ENCODE measurements around the gene PHLDA2. TPM values are rescaled to one million over a fixed set of nuclear protein-coding genes. Genes with fewer than 3 reads are reported as not detected.

PHLDA2 gene
- total RNA-seq, 2 experiments from 2014 or later = 0.16 to 0.34 TPM

GRCh38 chr11:2893935-2894334 is 35.3 kb downstream of the PHLDA2 start:
- H3K4me2 ChIP-seq (ENCODE audit: low read length) = no peak overlapping the region
- no peaks in the 10 kb centered on the region for H4K20me1 ChIP-seq (ENCODE audit: insufficient read depth, low read length)
- ChIA-PET CTCF (ENCODE audit: unreplicated experiment) (interaction anchor here (0.6 to 1.6 kb wide), 2 partner anchors 19 to 361 kb away, joined by 3 read pairs; no protein-coding TSS in a partner anchor), POLR2A (no interaction called here)
- TF ChIP-seq, protein P1, sequence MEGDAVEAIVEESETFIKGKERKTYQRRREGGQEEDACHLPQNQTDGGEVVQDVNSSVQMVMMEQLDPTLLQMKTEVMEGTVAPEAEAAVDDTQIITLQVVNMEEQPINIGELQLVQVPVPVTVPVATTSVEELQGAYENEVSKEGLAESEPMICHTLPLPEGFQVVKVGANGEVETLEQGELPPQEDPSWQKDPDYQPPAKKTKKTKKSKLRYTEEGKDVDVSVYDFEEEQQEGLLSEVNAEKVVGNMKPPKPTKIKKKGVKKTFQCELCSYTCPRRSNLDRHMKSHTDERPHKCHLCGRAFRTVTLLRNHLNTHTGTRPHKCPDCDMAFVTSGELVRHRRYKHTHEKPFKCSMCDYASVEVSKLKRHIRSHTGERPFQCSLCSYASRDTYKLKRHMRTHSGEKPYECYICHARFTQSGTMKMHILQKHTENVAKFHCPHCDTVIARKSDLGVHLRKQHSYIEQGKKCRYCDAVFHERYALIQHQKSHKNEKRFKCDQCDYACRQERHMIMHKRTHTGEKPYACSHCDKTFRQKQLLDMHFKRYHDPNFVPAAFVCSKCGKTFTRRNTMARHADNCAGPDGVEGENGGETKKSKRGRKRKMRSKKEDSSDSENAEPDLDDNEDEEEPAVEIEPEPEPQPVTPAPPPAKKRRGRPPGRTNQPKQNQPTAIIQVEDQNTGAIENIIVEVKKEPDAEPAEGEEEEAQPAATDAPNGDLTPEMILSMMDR (conservative IDR thresholded peaks at IDR 0.05; ENCODE audit: low read length) = no peak
- TF ChIP-seq EZH2phosphoT487 (IDR thresholded peaks at IDR 0.05; ENCODE audit: borderline replicate concordance, low read depth, low read length) = no peak
- no peak overlapping the region for H3K27ac ChIP-seq (ENCODE audit: low read depth, low read length, poor library complexity, severe bottlenecking)
- H3K79me2 ChIP-seq (ENCODE audit: insufficient read depth, low read depth, low read length) = no peaks in the 10 kb centered on the region
- no peak overlapping the region for H2AFZ ChIP-seq (ENCODE audit: low read length)
- no peak for DNase-seq (ENCODE audit: low spot score)
- BruUV-seq (replicated peaks) = no TSS peak
- no peak overlapping the region for H3K4me3 ChIP-seq (ENCODE audit: low read depth, low read length, poor library complexity, severe bottlenecking)
- peaks cover 22% of the 10 kb centered on the region for H3K4me1 ChIP-seq (ENCODE audit: insufficient read depth, low read length, poor library complexity, severe bottlenecking)
- no peaks in the 10 kb centered on the region for H3K9me3 ChIP-seq (ENCODE audit: low read length)
- H3K36me3 ChIP-seq (ENCODE audit: insufficient read depth, low read length) = no peaks in the 10 kb centered on the region
- no peaks in the 10 kb centered on the region for H3K9me2 ChIP-seq (ENCODE audit: insufficient read depth, low read length)
- intact Hi-C loops (cut with micrococcal nuclease; ENCODE audit: unreplicated experiment) = no loop called here

GRCh38 chr11:2892967-2893528 is 36.2 kb downstream of the PHLDA2 start:
- Histone ChIP-seq H3K9me3 (ENCODE audit: low read length) (no peaks in the 10 kb centered on the region), H3K4me1 (ENCODE audit: insufficient read depth, low read length, poor library complexity, severe bottlenecking) (peaks cover 22% of the 10 kb centered on the region), H3K4me3 (ENCODE audit: low read depth, low read length, poor library complexity, severe bottlenecking) (peak overlapping the region; percentile 41), H3K4me2 (ENCODE audit: low read length) (peak overlapping the region; percentile 58), H4K20me1 (ENCODE audit: insufficient read depth, low read length) (no peaks in the 10 kb centered on the region), H2AFZ (ENCODE audit: low read length) (peak overlapping the region; percentile 53), H3K27ac (ENCODE audit: low read depth, low read length, poor library complexity, severe bottlenecking) (no peak overlapping the region), H3K9me2 (ENCODE audit: insufficient read depth, low read length) (no peaks in the 10 kb centered on the region), H3K79me2 (ENCODE audit: insufficient read depth, low read depth, low read length) (no peaks in the 10 kb centered on the region), H3K36me3 (ENCODE audit: insufficient read depth, low read length) (no peaks in the 10 kb centered on the region)
- ChIA-PET POLR2A (no interaction called here), CTCF (ENCODE audit: unreplicated experiment) (interaction anchor here (0.6 to 1.6 kb wide), 3 partner anchors 10 to 361 kb away, joined by 3 to 5 read pairs (median 3); no protein-coding TSS in a partner anchor)
- DNase-seq (ENCODE audit: low spot score) = peak; percentile 47
- TF ChIP-seq, protein P1 (conservative IDR thresholded peaks at IDR 0.05; ENCODE audit: low read length) = peak; percentile 60
- TF ChIP-seq EZH2phosphoT487 (IDR thresholded peaks at IDR 0.05; ENCODE audit: borderline replicate concordance, low read depth, low read length) = no peak
- intact Hi-C loops (cut with micrococcal nuclease; ENCODE audit: unreplicated experiment) = loop anchor here (1.0 kb wide), 1 partner anchor 361 kb away; no protein-coding TSS in a partner anchor
- no TSS peak for BruUV-seq (replicated peaks)

Measured in OCI-LY7 (cell line).